Measurements from ENCODE around the gene TMED10.

The TMED10 gene

DNA sequence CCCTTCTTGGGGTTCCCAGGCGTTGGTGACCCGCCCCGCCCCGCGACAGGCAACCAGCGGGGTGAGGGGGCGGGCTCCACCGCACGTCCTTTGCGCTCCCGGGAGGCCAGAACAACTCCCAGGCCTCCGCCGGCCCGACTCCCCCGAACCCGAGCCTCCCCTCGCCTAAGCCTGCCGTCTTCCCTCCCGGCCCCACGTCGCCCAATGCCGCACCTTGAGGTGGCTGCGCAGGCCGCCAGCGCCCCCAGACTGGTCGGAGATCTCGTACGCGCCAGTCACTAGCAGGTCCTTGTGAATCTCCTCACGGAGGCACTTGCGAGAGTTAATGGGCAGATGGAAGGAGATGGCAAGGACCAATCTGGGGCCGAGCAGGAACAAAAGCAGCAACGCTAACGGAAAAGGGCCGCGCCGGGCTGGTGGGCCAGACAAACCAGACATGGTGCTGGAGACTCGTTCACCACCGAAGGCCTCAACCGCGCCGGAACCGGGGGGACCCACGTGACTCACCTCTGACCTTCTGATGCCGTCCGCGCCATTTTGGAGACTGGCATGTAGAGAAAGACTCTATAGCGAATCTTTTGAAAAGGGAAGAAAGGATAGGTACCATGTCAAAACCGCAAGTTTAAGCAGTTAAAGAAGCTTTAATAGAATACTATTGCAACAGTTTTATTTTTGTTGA is at the start of gene TMED10:
TMED10 (minus strand) TSS at position 471 of the 679 bp plus-strand sequence; CDS start at position 438, 33 bp downstream.
- peak; percentile 83 to 86 for DNase-seq (ENCODE audit: low read depth in 1 of 2, low spot score in 1 of 2)

- no peak for DNase-seq (ENCODE audit: low read depth in 1 of 2, low spot score in 1 of 2)
Measured at GRCh38 chr14:75224561-75224960, 48.1 kb upstream of the TMED10 start.

- no peak for DNase-seq (ENCODE audit: low read depth in 1 of 2, low spot score in 1 of 2)
Measured at GRCh38 chr14:75223664-75224154, 47.3 kb upstream of the TMED10 start.

GRCh38 chr14:75222208-75222701 is 45.8 kb upstream of the TMED10 start:
- DNase-seq (ENCODE audit: low read depth in 1 of 2, low spot score in 1 of 2): no peak

GRCh38 chr14:75221797-75222196 is 45.4 kb upstream of the TMED10 start:
- DNase-seq (ENCODE audit: low read depth in 1 of 2, low spot score in 1 of 2): no peak

- DNase-seq (ENCODE audit: low read depth in 1 of 2, low spot score in 1 of 2): no peak
Measured at GRCh38 chr14:75220156-75220555, 43.7 kb upstream of the TMED10 start.

GRCh38 chr14:75217508-75218206 is 41.2 kb upstream of the TMED10 start:
- no peak for DNase-seq (ENCODE audit: low read depth in 1 of 2, low spot score in 1 of 2)

- DNase-seq (ENCODE audit: low read depth in 1 of 2, low spot score in 1 of 2): no peak
Measured at GRCh38 chr14:75216427-75217006, 40.1 kb upstream of the TMED10 start.

DNA sequence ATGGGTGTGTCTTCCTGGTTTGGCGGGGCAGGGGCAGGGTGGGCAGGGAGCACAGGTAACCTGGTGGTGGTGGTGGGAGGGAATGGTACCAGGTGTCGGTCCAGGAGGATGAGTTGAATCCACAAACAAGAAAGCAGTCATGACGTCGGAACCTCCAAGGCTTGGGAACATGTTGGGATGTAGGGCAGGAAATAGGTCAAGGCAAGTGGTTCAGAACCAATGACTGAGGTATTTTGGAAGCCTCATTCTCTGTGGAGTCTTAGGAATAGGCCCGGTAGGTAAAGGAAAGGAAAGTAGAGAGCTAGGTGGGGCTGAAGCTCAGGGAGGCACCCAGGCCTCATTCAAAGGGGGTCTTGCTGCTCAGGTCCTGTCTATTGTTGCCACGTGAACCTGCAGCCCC is 39.1 kb upstream of the TMED10 start:
- no peak for DNase-seq (ENCODE audit: low read depth in 1 of 2, low spot score in 1 of 2)

DNA sequence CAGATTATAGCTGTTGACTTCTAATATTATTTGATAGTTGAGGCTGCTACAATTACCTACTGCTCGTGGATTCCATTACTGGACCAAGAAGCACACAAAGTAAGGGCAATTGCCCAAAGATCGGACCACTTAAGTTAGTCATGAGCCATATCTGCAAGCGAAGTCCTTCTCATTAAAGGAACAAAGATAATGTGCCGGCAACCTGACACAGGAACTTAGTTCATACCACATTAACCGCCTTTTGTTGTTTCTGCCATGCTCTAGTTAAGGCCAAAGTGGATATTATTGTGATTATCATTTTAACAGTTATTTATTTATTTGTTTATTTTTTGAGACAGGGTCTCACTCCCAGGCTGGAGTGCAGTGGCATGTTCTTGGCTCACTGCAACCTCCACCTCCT is 38.1 kb upstream of the TMED10 start:
- no peak for DNase-seq (ENCODE audit: low read depth in 1 of 2, low spot score in 1 of 2)

DNA sequence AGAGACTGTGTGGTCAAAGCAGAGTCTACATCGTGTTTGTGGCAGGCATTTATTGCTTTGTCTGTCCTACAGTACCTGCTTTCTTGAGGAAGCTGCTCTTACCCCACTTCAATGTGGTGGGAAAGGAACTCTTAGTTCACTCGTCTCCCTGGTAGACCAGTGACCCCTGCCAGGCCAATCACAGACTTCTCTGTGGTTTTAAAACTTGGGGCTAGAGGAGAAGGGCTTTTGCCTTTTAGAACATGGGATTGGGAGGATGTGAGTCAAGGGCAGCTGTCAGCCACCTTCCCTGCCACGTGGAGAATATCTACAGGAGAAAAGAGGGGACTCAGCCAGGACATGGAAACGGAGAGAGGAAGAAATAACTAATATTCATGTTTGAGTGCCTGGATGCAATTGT is 36.8 kb upstream of the TMED10 start:
- no peak for DNase-seq (ENCODE audit: low read depth in 1 of 2, low spot score in 1 of 2)

GRCh38 chr14:75208843-75209242 is 32.4 kb upstream of the TMED10 start:
- DNase-seq (ENCODE audit: low read depth in 1 of 2, low spot score in 1 of 2): no peak

DNA sequence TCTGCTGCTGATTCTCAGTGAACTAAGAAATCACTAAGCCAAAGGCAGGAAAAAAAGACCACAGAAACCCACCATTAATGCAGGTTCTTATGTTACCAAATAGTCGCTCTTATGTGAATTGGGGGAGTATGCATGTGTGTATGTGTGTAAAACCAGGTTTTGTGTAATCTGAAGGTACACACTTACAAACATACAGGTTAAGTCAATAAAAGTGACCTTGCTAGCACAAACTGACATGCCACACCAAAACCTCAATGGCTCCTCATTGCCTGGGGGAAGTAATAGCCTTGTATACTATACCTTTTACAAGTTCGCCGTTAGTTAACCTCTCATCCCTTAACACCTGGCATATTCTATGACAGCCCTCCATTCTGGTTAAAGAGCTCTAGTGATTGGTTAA is 29.8 kb upstream of the TMED10 start:
- no peak for DNase-seq (ENCODE audit: low read depth in 1 of 2, low spot score in 1 of 2)

DNA sequence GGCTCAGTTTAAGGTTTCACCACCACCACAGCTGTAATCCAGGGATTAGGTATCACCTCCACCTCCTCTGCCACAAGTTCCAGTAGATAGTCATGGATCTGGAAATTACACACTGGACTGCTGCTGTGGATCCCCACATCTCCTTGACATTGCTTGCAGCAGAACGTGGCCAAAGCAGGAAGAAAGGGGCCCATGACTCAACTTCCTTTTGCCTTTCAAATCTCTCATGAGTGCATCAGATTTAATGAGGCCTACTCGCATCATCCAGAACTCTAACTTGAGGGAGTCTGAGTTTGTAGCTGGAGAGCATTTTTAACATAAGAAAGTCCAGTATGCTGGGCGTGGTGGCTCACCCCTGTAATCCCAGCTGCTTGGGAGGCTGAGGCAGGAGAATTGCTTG is 29.2 kb upstream of the TMED10 start:
- DNase-seq (ENCODE audit: low read depth in 1 of 2, low spot score in 1 of 2): no peak

DNA sequence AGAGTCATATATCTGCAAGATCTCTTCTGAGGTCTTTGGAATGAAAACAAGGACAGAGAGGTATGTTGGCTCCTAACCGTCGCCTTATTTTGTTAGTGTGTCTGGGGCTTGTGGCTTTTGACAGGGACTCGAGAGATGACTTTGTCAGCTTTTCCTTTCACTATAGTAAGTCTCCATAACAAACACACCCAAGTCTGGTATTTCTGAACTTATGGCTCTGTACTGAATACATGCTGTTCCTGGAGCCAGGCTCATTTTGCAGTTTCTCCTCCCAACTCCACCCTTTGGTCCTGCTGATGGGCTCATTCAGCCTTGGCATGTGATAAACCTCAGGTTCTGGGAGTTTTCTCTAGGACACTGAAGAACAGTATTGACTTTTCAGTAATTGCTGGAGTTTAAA is 27.7 kb upstream of the TMED10 start:
- DNase-seq (ENCODE audit: low read depth in 1 of 2, low spot score in 1 of 2): no peak

DNA sequence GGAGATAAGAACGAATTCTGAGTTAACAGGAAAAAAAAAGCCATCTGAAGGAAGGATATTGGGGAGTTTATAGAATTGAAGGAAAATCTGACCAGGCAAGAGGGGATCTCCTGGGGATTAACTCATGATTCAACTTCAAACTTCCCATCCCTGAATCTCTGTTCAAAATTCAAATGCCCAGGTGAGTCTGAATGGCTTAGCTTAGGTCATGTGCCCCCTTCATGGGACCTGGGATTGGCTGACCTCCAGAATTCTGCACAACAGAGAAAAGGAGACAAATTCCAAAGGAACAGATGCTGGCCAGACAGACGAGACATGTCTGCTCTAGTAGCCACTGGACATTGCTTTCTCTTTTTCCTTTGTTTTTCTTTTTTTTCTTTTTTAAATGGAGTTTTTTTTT is 26.2 kb upstream of the TMED10 start:
- no peak for DNase-seq (ENCODE audit: low read depth in 1 of 2, low spot score in 1 of 2)

DNA sequence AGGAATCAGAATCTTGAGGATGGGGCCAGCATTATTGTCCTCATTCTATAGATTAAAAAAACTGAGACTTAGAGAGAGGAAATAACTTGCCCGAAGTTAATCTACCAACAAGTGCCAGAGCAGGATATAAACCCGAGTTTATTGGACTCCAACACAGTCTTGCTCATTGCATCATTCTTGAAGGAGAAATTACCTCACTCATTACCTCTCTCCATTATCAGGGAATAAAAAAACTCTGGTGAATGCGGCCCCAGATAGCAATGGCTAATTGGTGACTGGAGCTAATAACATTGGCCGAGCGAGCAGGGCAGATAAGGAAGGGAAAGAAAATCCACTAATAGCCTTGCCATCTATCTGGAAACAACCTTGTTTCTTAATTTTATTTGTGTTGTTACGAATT is 24.7 kb upstream of the TMED10 start:
- DNase-seq (ENCODE audit: low read depth in 1 of 2, low spot score in 1 of 2): no peak

DNA sequence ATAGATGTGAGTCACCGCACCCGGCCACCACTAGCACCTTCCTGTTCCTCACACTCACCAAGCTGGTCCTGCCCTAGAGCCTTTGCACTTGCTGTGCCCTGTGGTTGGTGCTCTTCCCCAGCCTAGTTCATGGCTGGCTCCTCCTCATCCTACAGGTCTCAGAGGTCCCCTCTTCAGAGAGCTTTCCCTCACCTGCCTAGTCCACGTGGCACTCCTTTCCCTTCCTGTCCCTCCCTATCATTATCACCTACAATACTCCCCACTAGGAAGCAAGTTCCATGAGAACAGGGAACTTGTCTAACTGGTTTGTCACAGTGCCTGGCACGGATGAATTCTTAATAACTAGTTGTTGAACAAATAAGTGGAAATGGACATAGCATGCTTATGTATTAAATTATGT is 24.0 kb upstream of the TMED10 start:
- DNase-seq (ENCODE audit: low read depth in 1 of 2, low spot score in 1 of 2): no peak

DNA sequence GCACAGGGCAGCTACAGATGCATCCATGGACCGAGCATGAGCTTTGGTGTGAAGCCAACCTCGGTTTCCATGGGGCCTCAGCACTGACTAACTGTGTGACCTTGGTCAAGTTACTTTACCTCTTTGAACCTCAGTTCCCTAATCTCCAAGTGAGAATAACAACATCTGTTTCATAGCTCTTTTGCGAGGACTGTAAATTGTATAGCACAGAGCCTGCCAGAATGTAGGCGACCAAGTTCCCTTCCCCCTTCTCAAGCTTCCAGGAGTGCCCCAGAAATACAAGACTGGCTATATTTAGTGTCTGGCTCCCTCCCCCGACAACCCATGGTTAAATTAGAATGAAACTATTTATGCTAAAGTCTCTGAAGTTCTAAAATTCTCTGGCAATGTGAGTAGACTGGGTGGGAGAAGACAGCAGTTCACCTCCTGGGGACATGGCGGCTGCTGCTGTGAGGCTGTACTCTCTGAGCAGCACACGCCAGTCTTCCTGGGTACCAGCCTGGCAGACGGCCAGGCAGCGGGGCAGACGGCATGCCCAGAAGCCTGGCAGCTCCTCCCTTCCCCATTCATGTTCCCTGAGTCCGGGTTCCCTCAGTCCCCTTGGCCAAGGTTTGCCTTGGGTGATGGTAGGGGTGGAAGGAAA is 22.0 kb upstream of the TMED10 start:
- DNase-seq (ENCODE audit: low read depth in 1 of 2, low spot score in 1 of 2): no peak

GRCh38 chr14:75197338-75197737 is 20.9 kb upstream of the TMED10 start:
- DNase-seq (ENCODE audit: low read depth in 1 of 2, low spot score in 1 of 2): no peak

DNA sequence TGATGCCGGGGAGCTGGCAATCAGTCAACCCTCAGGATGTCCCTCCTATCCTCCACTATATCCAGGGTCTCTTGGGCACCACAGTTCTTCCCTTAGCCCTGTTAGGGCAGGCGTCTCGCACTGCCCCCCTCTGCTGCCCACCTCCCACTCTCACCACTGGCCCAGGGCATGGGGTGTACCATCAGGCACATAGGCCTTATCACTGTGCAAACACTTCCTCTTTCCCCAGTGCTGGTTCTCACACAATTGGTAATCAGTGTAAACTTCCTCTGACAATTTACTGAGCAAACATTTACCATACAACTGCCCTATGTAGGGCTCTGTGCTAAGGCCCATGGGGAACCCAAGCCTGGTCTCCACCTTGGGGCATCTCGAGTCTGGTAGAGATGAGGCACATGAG is 20.1 kb upstream of the TMED10 start:
- no peak for DNase-seq (ENCODE audit: low read depth in 1 of 2, low spot score in 1 of 2)

DNA sequence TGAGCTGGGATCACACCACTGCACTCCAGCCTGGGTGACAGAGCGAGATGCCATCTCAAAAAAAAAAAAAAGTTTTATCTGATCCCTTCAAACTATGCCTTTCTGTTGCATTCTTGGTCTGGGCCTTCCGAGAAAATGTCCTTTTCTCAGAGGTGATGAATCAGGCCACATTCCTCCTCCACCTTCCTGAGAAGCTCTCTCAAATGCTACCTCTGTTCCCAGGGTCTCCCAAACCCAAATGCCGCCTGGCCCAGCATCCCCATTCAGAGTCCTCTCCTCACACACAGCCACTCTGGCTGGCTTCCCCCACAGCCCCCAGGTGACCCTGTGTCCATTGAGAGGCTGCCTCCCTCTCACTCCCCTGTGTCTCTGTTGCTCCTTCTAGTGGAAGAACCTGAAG is 19.7 kb upstream of the TMED10 start:
- DNase-seq (ENCODE audit: low read depth in 1 of 2, low spot score in 1 of 2): no peak
